SKM-1 (cell line): Measurements from ENCODE around the gene KRT80.
"Not testable (repeated sequence)": the region's sequence is repeated elsewhere in the genome, so short reads cannot be mapped to it uniquely, and the experiment has no call there.

Experiments
- DNase-seq: peaks from one replicate; lab custom pipeline; 2025; ENCODE audit not compliant: unreplicated experiment; lab: John Stamatoyannopoulos, UW

The KRT80 gene

DNA sequence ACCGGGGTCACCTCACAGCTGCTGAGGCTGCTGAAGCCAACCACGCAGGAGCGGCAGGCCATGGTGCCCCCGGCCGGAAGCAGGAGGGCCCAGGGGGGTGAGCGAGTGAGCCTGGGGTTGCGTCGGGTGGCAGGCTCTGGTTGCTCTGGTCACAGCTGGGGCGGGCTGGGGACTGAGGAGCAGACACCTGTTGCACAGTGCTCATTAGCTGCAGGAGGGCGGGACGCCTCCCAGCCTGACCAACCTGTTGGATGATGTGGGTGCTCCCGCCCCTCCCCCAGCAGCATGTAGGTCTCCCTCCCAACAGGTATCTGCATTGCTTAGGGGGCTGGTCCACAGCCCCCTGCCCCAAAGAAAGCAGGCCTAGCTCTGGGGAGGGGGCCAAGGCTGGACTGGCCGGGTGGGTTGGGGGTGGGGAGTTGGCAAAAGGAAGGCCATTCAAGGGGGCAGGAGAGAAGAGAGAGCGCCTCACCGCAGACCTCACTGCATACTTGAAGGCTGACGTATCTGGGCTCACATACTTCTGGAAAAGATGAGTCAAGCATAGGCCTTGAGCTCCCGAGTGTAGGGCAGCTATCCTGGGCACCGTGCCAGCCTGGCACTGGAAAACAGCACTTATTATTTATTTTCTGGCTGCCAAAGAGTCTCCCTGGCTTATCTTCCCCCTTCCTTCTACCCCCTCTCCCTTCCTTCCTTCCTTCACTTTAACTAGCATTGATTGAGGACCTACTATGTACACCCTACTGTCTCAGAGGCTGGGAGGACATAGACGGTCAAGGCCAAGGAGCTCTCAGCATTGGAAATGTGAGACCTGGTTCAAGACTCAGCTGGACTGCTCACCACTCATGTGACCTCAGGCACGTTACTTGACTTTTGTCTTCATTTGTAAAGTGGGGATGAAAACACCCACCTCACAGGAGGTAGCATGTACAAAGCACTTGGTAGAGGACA, at the start of gene KRT80:
Gene KRT80 (minus strand): TSS at position 174 of the 951 bp plus-strand sequence. CDS start 112 bp downstream, at position 62.
- no peak for DNase-seq

DNA sequence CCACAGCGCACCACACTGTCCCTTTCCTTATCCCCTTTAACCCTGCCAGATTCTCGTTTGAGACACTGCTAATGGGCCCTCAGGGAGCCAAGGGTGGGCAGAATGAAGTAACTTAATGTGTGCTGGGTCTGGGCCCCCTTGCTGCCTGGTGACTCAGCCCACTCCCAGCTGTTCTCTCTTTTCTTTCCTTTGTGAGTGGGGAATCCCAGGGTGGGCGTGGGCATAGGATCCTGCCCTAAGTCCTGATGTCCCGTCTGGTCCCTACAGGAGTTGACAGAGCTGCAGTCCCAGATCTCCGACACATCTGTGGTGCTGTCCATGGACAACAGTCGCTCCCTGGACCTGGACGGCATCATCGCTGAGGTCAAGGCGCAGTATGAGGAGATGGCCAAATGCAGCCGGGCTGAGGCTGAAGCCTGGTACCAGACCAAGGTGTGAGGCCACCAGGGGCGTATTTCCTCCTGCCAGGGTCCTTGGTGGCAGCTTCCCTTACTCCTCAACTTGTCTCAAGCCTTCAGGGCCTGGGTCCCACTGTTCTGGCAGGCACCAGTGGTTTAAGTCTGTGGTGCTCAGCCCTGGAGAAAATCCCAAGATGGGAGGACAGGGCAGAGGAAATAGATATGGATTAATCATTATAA, 49.5 kb upstream of the KRT80 start:
- DNase-seq, result no peak

- not testable (repeated sequence) for DNase-seq
Measured at GRCh38 chr12:52240247-52240646, 48.4 kb upstream of the KRT80 start.

DNA sequence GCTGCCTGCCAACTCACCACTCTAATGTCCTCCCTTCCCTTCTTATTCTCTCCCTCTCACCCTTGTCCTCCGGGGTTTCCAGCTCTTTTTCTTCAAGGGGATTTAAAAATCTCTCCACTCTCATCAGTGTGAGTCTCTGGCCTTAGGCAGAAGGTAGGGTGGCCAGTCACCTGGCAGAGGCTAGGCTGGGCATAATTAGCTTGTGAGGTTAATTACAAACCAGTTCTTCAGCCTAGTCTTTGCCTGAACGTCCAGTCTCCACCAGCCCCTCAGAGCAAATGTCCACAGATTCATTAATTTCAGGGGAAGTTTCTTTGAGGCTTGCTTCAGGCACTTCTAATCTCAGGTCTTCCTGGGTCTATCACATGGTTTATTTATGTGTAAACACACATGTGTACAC, 48.0 kb upstream of the KRT80 start:
- no peak for DNase-seq

DNA sequence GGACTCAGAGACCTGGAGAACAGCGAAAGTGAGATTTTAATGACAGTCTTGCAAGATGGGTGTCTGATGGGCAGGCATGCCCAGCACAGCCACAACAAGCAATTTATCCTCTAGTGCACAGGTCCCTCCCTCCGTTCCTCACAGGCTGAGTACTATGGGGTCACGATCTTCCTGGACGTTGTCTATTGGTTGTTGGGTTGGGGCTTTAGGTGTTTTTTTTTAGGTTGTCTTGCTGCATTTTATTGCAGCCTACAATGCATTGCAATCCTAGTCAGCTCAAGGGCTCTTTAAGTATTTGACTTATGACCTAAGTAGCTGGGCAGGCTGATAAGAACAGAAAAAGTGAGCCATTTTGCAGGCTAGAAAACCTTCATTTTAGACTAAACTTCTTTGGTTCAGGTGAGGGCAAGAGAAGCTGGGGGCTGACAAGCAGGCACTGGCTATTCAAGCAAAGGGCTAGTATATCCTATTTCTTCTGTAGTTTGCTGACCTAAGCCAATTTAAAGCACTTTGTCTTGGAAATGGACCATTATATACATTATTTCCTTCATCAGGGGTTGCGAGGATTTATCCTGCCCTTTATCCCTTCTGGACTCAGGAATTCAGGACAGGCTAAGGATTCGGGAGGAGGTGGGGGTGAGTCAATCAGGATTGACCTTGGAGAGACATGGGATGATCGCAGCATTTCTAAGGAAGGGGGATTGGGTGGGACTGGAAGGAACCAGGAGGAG, 47.3 kb upstream of the KRT80 start:
- DNase-seq, result no peak

DNA sequence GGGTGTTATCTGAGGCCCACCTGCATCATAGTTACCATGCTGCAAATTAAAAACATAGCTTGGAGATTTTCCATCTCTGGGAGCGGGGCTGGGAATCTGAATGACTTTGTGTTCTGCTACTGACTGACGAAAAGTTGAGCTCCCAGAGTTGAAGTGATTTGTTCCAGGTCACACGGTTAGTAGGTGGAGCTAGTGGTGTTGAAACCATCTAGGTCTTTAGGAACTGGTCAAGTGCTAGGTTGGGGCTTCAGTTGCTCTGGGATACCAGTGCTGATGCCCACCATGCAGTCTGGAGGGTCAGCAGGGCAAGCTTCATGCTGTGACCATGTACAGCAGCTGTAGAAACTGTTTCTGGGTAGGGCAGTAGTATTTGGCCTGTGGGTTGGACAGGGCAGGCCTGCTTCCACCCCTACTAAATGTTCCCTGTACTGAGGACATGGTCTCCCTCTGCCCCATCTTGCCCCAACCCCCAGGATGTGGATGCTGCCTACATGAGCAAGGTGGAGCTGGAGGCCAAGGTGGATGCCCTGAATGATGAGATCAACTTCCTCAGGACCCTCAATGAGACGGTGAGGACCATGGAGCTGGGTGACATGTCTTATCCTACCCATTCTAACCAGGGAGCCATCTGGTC, 46.5 kb upstream of the KRT80 start:
- no peak for DNase-seq

DNA sequence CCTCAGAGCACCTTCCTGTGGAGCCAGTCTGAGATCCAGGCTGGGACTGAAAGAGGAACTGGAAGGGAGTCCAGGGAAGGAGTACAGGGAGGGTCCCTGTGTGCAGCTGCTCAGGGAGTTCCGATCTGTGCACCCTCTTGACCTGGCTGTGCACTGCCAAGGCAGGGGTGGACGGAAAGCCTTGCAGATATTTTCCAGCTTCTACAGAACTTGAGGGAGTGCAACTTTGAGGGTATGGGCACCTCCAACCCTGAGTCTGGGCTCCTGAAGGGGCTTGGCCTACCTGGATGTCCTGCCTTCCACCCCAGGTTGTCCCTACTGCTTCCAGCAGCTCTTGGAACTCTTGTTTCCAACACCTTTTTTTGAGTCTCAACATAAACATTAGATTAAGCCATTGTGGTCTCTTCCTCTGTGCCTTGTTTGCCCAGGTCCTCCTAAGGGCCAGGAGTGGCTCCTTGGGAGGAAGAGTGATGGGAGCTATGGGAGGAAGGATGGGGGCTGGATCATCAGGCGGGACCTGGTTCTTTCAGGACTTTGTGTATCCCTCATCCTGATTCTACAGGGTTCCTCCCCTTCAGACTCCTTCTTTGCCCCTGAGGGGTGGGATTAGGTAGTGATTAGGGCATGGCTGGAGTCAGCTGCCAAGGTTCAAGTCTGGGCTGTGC, 44.7 kb upstream of the KRT80 start:
- DNase-seq, result no peak

- no peak for DNase-seq
Measured at GRCh38 chr12:52235822-52236361, 44.1 kb upstream of the KRT80 start.

DNA sequence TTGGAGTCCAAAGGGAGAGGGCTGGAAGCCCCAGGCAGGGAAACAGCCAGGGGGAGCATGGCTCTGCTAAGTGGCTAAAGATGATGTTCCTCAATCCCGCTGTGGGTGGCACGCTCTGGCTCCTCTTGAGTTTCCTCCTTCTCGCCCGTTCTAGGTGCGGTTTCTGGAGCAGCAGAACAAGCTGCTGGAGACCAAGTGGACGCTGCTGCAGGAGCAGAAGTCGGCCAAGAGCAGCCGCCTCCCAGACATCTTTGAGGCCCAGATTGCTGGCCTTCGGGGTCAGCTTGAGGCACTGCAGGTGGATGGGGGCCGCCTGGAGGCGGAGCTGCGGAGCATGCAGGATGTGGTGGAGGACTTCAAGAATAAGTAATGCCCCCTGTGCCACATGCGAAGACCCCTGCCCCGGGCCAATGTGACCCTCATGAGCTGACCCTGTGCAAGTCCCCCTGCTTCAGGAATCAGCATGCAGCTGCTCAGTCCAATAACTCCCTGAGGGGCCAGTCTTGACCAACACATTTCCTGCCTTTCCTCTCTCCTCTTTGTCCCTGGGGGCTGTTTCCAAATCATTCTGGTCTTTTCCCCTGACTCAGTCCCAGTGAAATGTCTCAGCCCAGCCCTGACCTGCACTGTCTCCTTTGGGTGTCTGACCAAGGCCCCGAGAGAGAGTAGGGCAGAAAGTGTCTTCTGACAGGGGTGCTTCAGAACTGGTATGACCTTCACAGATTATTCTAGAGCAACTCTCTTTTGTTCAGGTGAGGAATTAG, 43.4 kb upstream of the KRT80 start:
- no peak for DNase-seq

GRCh38 chr12:52234223-52234810, 42.5 kb upstream of the KRT80 start:
- no peak for DNase-seq

GRCh38 chr12:52233462-52234207, 41.8 kb upstream of the KRT80 start:
- no peak for DNase-seq

GRCh38 chr12:52232674-52233461, 41.1 kb upstream of the KRT80 start, which contains the start of gene KRT7:
KRT7 (plus strand) TSS chr12:52233243; CDS start chr12:52233297, 54 bp downstream.
- DNase-seq, result no peak

- DNase-seq, result no peak
Measured at GRCh38 chr12:52232203-52232673, 40.4 kb upstream of the KRT80 start.

GRCh38 chr12:52231305-52232202, 39.7 kb upstream of the KRT80 start:
- DNase-seq, result no peak

GRCh38 chr12:52230364-52231281, 38.8 kb upstream of the KRT80 start:
- DNase-seq, result no peak
